HG03521 (cell line): ENCODE measurements around the gene GALNT12.

Experiments
- ATAC-seq: cut with Tn5 transposase; IDR thresholded peaks from one replicate; pipeline ENCODE4 v1.9.1; 2021; ENCODE audit warnings: mild to moderate bottlenecking, moderate library complexity; ENCODE audit not compliant: unreplicated experiment

The GALNT12 gene

GRCh38 chr9:98855592-98855991 lies 48.1 kb downstream of the GALNT12 start:
- ATAC-seq = no peak

GRCh38 chr9:98856982-98857381 lies 49.5 kb downstream of the GALNT12 start:
- no peak for ATAC-seq

DNA sequence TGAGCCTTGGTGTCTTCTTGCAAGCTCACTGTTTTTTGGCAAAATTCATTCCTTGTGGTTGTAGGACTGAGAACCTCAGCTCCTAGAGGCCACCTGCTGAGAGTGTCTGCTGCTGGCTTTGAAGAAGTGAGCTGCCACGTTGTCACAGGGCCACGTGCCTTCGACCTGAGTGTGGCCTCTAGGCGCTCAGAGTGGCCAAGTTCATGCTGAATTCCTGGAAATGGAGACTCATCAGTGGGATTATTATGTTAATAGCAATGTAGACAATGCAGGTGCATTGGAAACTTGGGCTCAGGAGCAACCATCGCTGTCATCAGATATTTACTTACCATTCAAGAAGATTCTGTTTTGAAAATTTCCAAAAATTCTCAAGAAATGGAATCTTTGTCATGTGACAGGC lies 52.5 kb downstream of the GALNT12 start:
- no peak for ATAC-seq

DNA sequence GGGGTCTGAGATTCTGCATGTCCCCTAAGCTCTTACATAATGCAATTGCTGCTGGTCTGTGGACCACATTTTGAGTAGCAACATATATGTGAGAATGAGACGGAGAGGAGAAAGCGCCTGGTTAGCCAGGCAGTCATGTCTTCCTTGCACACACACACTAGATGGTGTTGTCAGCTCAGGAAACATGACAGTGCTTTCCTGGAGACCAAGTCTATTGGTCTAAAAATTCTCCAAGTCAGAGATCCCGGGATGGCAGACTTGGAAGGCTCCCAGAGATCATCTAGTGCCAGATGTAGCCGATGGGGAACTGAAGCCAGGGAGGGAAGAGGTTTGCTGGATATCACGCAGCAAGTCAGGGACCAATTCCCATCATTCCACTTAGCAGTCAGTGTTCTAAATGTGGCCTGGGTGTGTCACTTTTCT lies 53.4 kb downstream of the GALNT12 start:
- ATAC-seq = no peak

DNA sequence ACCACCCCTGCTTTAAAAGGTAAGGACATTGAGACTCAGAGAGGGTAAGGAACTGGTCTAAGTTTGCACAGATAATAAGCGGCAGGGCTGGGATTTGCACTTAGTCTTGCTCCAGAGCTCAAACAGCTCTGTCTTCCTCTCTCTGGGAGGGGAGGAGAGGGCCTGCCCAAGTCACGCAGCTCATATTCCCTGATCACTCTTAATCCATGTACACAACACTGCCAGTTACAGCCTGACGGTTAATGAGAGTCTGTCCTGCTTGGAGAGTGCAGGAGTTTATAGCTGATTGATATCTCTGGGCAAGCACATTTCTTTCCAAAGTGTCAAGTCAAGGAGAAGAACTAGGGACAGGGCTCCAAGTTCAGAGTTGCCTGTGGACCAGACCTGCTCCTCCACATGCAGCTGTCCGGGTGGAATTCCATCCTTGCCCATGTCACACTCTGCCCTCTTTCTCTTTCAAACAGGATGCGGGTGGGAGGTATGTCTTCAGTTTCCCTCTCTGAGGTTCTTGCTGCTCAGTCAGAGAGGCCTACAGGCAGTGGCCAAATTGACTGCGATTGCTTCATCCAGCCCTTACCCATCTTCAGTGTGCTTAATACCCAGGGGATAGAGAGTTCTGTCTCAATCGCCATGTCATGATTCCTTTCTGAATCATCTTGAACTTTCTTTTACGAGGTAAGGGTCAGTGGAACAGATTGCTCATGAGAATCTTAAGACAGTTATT lies 54.5 kb downstream of the GALNT12 start:
- ATAC-seq = no peak

GRCh38 chr9:98862936-98863335 lies 55.5 kb downstream of the GALNT12 start:
- ATAC-seq = no peak

DNA sequence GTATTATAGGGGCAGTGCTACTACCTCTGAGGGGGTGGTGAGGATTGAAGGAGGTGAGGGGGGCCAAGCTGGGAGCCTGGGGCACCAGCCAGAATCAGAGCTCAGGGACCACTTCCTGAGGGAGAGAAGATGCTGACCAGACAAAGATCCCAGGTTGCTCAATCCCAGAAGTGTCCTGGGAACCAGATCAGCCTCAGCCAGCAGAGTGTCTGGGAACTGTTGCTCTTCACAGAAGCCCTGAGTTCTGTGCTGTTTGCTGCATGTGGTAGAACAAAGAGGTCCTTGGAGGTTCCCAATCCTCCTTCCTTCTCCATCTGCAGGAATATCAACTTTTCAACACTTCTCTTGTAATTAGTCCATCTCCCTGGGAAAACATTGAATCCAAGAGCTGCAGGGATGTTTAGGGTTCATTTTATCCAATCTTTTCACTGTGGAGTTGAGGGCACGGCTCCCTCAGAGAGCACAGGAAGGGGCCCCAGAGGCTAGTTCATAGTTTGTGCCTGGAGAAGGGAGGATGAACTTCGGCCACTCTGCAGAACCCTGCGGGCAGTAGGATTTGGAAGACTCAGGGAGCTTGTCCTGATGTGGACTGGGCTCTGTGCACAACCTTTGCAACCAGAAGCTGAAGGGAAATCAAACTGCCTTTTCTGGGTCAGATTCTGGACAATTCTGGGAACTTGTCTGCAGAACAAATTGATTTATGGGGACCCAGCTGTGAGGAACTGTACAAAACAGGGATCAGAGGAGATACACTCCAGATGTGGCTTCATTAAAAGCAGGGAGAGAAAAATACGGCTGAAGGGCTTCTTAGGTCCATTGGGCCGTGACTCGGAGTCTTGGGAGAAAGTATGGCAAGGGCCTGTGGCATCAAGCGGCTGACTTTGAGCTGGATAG lies 57.1 kb downstream of the GALNT12 start:
- no peak for ATAC-seq

DNA sequence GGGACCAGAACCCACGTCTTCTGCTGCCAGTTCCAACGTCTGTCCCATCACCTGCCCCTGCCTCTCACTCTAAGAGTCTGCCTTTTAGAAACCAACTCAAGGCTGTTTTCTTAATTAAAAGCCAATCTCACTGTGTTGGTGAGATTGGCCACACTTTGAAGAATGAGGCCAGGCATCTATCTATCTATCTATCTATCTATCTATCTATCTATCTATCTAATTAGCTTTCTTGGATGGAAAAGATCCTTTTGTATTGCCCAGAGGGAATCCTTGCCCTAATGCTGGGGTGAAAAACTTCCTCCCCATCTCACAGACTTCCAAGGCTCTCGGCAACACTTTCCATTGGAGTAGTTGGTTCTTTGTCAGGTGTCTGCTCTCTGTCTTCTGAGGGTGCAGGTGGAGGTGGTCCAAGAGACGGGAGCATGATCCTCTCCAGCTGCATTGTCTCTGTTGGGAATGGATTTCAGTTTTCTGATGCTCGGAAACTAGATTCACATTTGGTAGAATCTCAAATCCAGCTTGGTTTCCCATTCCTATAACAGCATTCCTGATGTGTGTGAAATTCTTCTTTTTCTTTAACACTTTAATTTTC lies 57.9 kb downstream of the GALNT12 start:
- no peak for ATAC-seq

- ATAC-seq = no peak
Observed at GRCh38 chr9:98866435-98867102, 59.1 kb downstream of the GALNT12 start.

GRCh38 chr9:98867103-98867428 lies 59.6 kb downstream of the GALNT12 start:
- ATAC-seq = no peak

DNA sequence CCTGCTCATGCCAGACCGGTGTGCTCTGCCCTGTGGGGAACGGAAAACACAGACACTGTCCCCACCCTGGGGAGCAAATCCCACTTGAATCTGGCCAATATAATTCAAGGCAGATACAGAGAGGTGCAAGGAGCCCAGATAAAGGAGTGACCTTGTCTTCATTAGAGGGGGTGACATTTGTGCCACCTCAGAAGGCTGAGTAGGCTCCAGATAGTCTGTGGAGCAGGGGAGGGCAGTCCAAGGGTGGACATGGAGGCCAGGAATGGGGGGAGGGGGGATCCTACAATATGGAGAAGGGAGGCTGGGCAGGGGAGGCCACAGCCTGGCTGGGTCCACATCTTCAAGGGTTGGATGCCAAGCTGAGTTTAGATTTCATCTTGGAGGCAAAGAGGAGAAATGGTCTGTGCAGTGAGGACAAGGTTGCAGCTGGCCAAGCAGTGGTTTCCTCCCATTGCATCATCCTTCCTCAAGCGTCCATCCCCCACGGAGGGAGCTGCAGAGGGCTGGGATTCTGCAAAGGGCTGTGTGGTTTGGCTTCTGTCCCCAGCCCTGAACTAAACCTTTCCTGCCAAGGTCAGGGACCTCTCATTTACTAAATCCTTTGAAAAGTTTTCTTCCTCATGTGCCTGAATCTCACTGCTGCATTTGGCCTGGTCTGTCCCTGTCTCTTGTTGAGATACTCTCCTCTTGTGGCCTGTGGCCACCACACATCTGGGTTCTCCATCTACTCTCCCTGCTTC lies 60.1 kb downstream of the GALNT12 start:
- no peak for ATAC-seq

- no peak for ATAC-seq
Observed at GRCh38 chr9:98869078-98869745, 61.7 kb downstream of the GALNT12 start.

DNA sequence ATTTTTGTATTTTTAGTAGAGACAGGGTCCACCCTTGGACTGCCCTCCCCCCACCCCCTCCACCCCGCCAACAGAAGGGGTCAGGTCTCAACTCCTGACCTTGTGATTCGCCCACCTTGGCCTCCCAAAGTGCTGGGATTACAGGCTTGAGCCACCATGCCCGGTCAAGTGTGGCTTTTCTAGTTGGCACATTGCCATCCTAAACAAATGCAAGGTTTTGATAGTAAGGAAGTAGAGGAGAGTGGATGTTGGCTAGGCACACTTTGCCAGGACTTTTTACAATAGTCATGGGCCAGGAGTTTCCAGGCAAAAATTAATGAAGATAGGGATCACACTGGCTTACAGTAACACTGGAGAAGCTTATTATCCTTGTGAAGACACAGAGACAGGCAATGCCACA lies 62.4 kb downstream of the GALNT12 start:
- no peak for ATAC-seq

DNA sequence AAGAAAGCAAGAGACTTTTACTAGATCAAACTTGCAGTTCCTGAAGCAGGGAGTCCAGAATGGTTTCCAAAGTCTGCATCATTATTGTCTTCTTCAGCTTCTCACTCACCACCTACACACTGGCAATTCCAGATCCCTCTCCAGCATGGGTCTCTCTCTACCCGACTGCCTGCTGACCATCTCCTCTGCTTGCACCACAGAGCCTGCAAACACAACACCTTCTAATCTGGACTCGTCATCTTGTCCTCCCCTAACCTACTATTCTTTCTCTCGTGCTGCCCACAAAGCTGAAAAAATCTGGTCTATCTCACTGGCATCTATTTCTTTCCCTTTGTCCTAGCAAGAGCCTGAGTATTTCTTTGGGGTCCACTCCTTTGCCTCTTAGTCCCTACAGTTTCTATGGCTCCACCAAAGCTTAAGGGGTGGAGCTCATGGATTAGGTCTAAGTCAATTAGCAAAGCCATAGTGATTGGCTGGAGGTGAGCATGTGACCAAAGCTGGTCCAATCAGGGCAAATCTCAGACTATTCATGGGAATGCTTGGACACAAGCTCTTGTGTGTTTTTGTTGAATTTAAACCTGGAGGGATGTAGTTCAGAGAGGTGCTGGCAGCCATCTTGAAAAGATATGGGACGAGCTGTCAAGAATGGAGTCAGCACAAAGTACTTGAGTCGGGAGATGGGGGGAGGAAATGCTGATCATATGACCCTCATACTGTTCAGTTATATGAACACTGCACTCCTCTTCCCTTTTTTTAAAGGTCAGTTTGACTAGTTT lies 63.5 kb downstream of the GALNT12 start:
- ATAC-seq = no peak

DNA sequence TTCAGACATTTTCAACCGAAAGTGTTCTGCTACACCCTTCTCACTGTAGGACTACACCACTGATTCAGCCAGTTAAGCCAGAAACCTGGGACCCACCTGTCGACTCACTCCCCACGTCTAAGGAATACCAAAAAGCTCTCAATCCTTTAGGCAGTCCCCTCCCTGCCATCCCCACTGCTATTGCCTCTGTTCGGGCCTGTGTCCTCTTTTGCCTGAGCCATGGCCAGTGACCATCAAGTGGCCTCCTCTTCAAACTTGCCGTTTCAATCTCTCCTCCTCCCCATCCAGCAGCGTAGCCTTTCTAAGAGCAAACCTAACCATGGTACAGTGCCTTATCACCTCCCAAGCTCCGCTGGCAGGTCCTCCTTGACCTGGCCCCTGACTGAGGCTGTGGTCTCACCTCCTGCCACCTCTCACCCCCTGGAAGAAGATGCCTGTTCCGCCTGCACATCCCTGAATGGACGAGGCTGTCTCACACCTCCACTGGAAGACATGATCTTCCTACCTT lies 64.1 kb downstream of the GALNT12 start:
- ATAC-seq = no peak

GRCh38 chr9:98873526-98873925 lies 66.1 kb downstream of the GALNT12 start:
- ATAC-seq = no peak

DNA sequence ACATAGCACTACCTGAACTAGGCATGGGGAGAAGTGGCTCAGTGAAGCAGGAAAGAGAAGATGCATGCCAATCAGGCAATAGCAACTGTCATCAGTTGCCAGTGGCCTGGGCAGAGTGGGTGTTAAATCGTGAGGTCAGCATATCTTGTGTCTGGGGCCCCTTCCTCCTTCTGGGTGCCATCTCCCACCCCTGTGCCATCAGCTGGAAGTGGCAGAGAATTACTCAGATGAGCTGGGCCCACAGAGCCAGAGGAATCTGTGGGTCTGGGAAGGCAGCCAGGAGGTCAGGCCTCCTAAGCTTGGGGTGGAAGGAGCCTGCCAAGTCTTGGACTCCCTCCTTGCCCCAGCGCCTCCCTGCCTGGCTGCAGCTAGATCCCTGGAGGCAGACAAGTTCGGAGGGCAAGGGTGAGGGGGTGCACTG lies 66.5 kb downstream of the GALNT12 start:
- no peak for ATAC-seq

- ATAC-seq = no peak
Observed at GRCh38 chr9:98874721-98875255, 67.3 kb downstream of the GALNT12 start.

GRCh38 chr9:98875536-98875935 lies 68.1 kb downstream of the GALNT12 start:
- ATAC-seq = no peak
